K562 (cell line): ENCODE data around the gene KDM4C. TPM values are rescaled to one million over a fixed set of nuclear protein-coding genes. Genes with fewer than 3 reads are reported as not detected.

Experiments used
- ATAC-seq: fragments of 200-7000 bp; cut with Tn5 transposase; 3 replicates; pipeline ENCODE4 v1.9.1; 2020; ENCODE audit warnings: moderate library complexity
- BruUV-seq: library from RNA; stranded (reverse); fragments of 400-500 nt; replicated peaks from 2 replicates; lab custom pipeline; 2021; lab: Mats Ljungman, UMichigan
- CTCF ChIA-PET: fragments of 300-600 bp; formaldehyde crosslinking; extraction: SDS; loops from one replicate; lab custom pipeline; 2021; ENCODE audit warnings: low intra/inter-chr PET ratio; lab: Yijun Ruan, JAX
- POLR2A ChIA-PET: fragments of 300-600, 350-650 bp; sonication (Branson Sonifier 250); formaldehyde crosslinking; extraction: SDS; loops from one replicate; lab custom pipeline; 2021; ENCODE audit warnings: antibody characterized with exemption, inconsistent platforms; lab: Yijun Ruan, JAX
- DNase-seq, 4 experiments: peaks; one replicate each; pipeline versions ENCODE4 v3.0.0 to v3.0.0-alpha.2; 2011 to 2018; ENCODE audit warnings: low spot score in 3 of 4, mixed read lengths in 3 of 4; ENCODE audit errors: extremely low read depth in 1 of 4
- FAIRE-seq: peaks from 2 replicates; lab custom pipeline; 2011; peaks lifted over from hg19 to GRCh38; lab: Jason Lieb, UNC
- H2AFZ ChIP-seq: 2 replicates; pipeline ENCODE4 v1.6.0; 2011; ENCODE audit warnings: low read depth, low read length, control low read depth, inconsistent platforms
- H3K27ac ChIP-seq: fragments of 200-600 bp; 3 replicates; pipeline ENCODE4 v1.8.0; 2011; ENCODE audit warnings: low read depth, mild to moderate bottlenecking, control low read depth, inconsistent platforms, low read length, moderate library complexity, mixed read lengths; ENCODE audit errors: extremely low read depth
- H3K27me3 ChIP-seq, 2 experiments: fragments of 300-600 bp in 1 of 2; 2 replicates in 1 of 2; 3 replicates in 1 of 2; pipeline versions ENCODE4 v1.6.0 to v1.8.0; 2011; ENCODE audit warnings: inconsistent platforms in 2 of 2, low read length in 2 of 2, mild to moderate bottlenecking in 1 of 2, mixed read lengths in 1 of 2, moderate library complexity in 1 of 2; ENCODE audit not compliant: control insufficient read depth in 2 of 2, insufficient read depth in 2 of 2
- H3K36me3 ChIP-seq: fragments of 300-600 bp; 3 replicates; pipeline ENCODE4 v1.8.0; 2011; ENCODE audit warnings: mild to moderate bottlenecking, low read length, inconsistent platforms; ENCODE audit not compliant: control insufficient read depth, insufficient read depth
- H3K4me1 ChIP-seq, 2 experiments: fragments of 200-600 bp in 1 of 2; replicated peaks in 1 of 2; 2 replicates in 1 of 2; 3 replicates in 1 of 2; pipeline versions ENCODE4 v1.5.1 to v1.8.0; 2011; ENCODE audit warnings: inconsistent platforms in 2 of 2, low read length in 2 of 2, mild to moderate bottlenecking in 1 of 2, mixed read lengths in 1 of 2, moderate library complexity in 1 of 2; ENCODE audit not compliant: control insufficient read depth in 2 of 2, insufficient read depth in 2 of 2
- H3K4me2 ChIP-seq: 2 replicates; pipeline ENCODE4 v1.6.1; 2011; ENCODE audit warnings: low read length, control low read depth, inconsistent platforms, mixed read lengths; ENCODE audit not compliant: insufficient read depth
- H3K4me3 ChIP-seq: fragments of 200-600 bp; sonication (generic), shearing (Covaris generic); 2 replicates; pipeline ENCODE4 v1.5.1; 2016; ENCODE audit warnings: control low read depth, inconsistent platforms
- H3K79me2 ChIP-seq: fragments of 200-600 bp; 3 replicates; pipeline ENCODE4 v1.8.0; 2011; ENCODE audit warnings: low read length, inconsistent platforms; ENCODE audit not compliant: control insufficient read depth, insufficient read depth
- H3K9ac ChIP-seq, 2 experiments: 2 replicates each; pipeline versions ENCODE4 v1.6.0 to v1.6.1; 2011; ENCODE audit warnings: low read depth in 2 of 2, low read length in 2 of 2, control low read depth in 1 of 2, inconsistent platforms in 1 of 2, mild to moderate bottlenecking in 1 of 2, mixed read lengths in 1 of 2; ENCODE audit not compliant: insufficient read depth in 1 of 2
- H3K9me1 ChIP-seq: one replicate; pipeline ENCODE4 v1.6.0; 2011; ENCODE audit warnings: inconsistent platforms, mild to moderate bottlenecking, low read length, moderate library complexity; ENCODE audit not compliant: control insufficient read depth, insufficient read depth
- H3K9me3 ChIP-seq: replicated peaks from 2 replicates; pipeline ENCODE4 v1.5.1; 2011; ENCODE audit warnings: low read depth, low read length, inconsistent platforms; ENCODE audit not compliant: control insufficient read depth, insufficient read depth
- H4K20me1 ChIP-seq: replicated peaks from 2 replicates; pipeline ENCODE4 v1.6.1; 2011; ENCODE audit warnings: low read length, inconsistent platforms, mixed read lengths; ENCODE audit not compliant: control insufficient read depth, insufficient read depth
- ARID4B ChIP-seq: sonication (generic); formaldehyde crosslinking; IDR thresholded peaks from 2 replicates; pipeline ENCODE4 v1.8.0; 2022; ENCODE audit warnings: mild to moderate bottlenecking, missing genetic modification reagents
- BRD9 ChIP-seq: fragments of 450-650 bp; IDR thresholded peaks from 2 replicates; pipeline ENCODE4 v1.6.1; 2018; ENCODE audit warnings: low read depth; ENCODE audit not compliant: partially characterized antibody
- ETV6 ChIP-seq, 3 experiments: fragments of 150-350 bp in 1 of 3; sonication (generic) in 1 of 3; formaldehyde crosslinking in 1 of 3; IDR thresholded peaks; 2 replicates each; pipeline versions ENCODE4 v1.6.1 to v1.8.0; 2014 to 2022; ENCODE audit warnings: borderline replicate concordance in 2 of 3, low read depth in 2 of 3, antibody characterized with exemption in 1 of 3, low read length in 1 of 3, mild to moderate bottlenecking in 1 of 3, missing genetic modification reagents in 1 of 3
- HDAC3 ChIP-seq: fragments of 450-650 bp; IDR thresholded peaks from 2 replicates; pipeline ENCODE4 v1.6.1; 2018; ENCODE audit warnings: borderline replicate concordance, mild to moderate bottlenecking, moderate library complexity; ENCODE audit not compliant: partially characterized antibody
- HOMEZ ChIP-seq: fragments of 250-450 bp; sonication (Bioruptor Pico); IDR thresholded peaks from 2 replicates; pipeline ENCODE4 v1.4.0; 2020; ENCODE audit warnings: mild to moderate bottlenecking, moderate library complexity
- SMAD1 ChIP-seq: fragments of 150-350 bp; IDR thresholded peaks from 2 replicates; pipeline ENCODE4 v1.6.1; 2014; ENCODE audit warnings: low read length, low read depth; ENCODE audit not compliant: partially characterized antibody
- TAF7 ChIP-seq: fragments of 450-650 bp; IDR thresholded peaks from 2 replicates; pipeline ENCODE4 v1.6.1; 2016; ENCODE audit warnings: missing genetic modification characterization, missing compliant biosample characterization
- ZC3H8 ChIP-seq: fragments of 450-650 bp; IDR thresholded peaks from 2 replicates; pipeline ENCODE4 v1.6.1; 2017
- ZNF239 ChIP-seq: fragments of 250-450 bp; sonication (Bioruptor Pico); IDR thresholded peaks from 2 replicates; pipeline ENCODE4 v1.4.0; 2020; ENCODE audit warnings: mild to moderate bottlenecking
- ZNF280B ChIP-seq: fragments of 250-450 bp; sonication (Bioruptor Pico); IDR thresholded peaks from 2 replicates; pipeline ENCODE4 v1.5.1; 2021; ENCODE audit warnings: mild to moderate bottlenecking
- ZNF699 ChIP-seq: fragments of 250-450 bp; sonication (Bioruptor Pico); IDR thresholded peaks from 2 replicates; pipeline ENCODE4 v1.8.0; 2021; ENCODE audit warnings: mild to moderate bottlenecking, moderate library complexity; ENCODE audit not compliant: insufficient replicate concordance
- WGBS: fragments of 100-300 bp; shearing (Covaris generic); methylation state at CpG from one replicate; pipeline ENCODE4 v1.1.6; 2016; ENCODE audit warnings: low coverage, mixed read lengths; ENCODE audit not compliant: insufficient coverage; ENCODE audit errors: missing lambda C conversion rate; 5-methylcytosine and 5-hydroxymethylcytosine counted together
- in situ Hi-C: fragments of 300-500 bp; cut with MboI; formaldehyde crosslinking; loops from 4 replicates; pipeline ENCODE4 v1.15.0; 2018; ENCODE audit warnings: inconsistent platforms, mixed read lengths
- intact Hi-C: fragments of 100-400 bp; cut with micrococcal nuclease; formaldehyde crosslinking; loops from 2 replicates; pipeline ENCODE4 v1.14.2; 2022
- polyA plus RNA-seq, 8 experiments: library from polyadenylated mRNA; depleted of rRNA in 4 of 8; stranded (reverse) in 5 of 8; unstranded in 3 of 8; fragments of >200 nt; fragmentation: Nextera tagmentation in 2 of 8; fragmentation: Illumina TruSeq in 1 of 8; extraction: Ambion mirVana in 2 of 8; extraction: Trizol in 1 of 8; gene quantifications; 2 replicates each; pipeline versions ENCODE4 v1.2.1 to v1.2.3, GENCODE V29; 2011 to 2014; ENCODE audit warnings: inconsistent platforms in 1 of 8, missing spikeins in 1 of 8
- total RNA-seq, 7 experiments: library from RNA; depleted of rRNA in 6 of 7; stranded (reverse); fragments of >200 nt in 6 of 7; fragmentation: Illumina TruSeq in 2 of 7; extraction: Trizol in 2 of 7; gene quantifications; 2 replicates each; pipeline versions ENCODE4 v1.2.1 to v1.2.3, GENCODE V29; 2011 to 2021; ENCODE audit warnings: low replicate concordance in 1 of 7
- TF ChIP-seq, protein P1 (sequence below): fragments of 250-450 bp; sonication (Bioruptor Pico); IDR thresholded peaks from 2 replicates; pipeline ENCODE4 v1.8.0; 2021; ENCODE audit warnings: mild to moderate bottlenecking, moderate library complexity

Gene KDM4C
- total and polyA plus RNA-seq, 9 of the 15 experiments (the other 6 are each of a cell fraction or from before 2014, with no cell fraction given), result 5.4 to 17.0 (median 12.6) TPM

DNA sequence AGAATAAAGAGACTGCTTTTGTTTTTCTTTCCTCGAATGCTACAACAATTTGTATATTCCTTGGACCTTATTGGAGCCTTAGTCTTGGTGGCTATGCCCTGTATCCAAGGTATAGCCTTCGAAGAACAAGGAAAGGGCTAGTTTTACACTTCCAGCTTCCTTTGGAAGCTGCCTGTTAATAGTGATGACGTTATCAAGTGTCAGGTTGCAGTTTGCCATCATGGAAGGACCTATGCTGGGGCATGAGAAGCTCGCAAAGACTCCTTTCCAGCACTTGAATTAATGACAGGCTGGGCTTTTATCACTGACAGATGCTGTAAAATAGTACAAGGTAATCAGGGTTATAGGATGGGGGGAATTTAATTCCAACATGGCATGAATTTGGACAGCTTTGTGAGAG lies 157.9 kb downstream of the KDM4C start:
- H4K20me1 ChIP-seq, result no peaks in the 10 kb centered on the region
- H3K27me3 ChIP-seq, result no peaks in the 10 kb centered on the region
- H3K36me3 ChIP-seq, result no peaks in the 10 kb centered on the region
- no peak overlapping the region for H3K4me3 ChIP-seq
- no peaks in the 10 kb centered on the region for H3K9me3 ChIP-seq
- no peak overlapping the region for H2AFZ ChIP-seq
- FAIRE-seq, result no peak
- no TSS peak for BruUV-seq
- no peak for DNase-seq
- H3K9me1 ChIP-seq, result no peaks in the 10 kb centered on the region
- no peak overlapping the region for H3K9ac ChIP-seq
- intact Hi-C loops (no loop called here), in situ Hi-C loops (loop anchor here (25.0 kb wide), 1 partner anchor 272 kb away; no protein-coding TSS in a partner anchor)
- no peak overlapping the region for H3K4me2 ChIP-seq
- POLR2A ChIA-PET, result interaction anchor here (1.4 kb wide), 1 partner anchor 11 kb away, joined by 3 read pairs; no protein-coding TSS in a partner anchor
- no peaks in the 10 kb centered on the region; a peak in 2 of 5 replicates for H3K4me1 ChIP-seq
- no peaks in the 10 kb centered on the region; the same call in 2 of the 3 replicates for H3K79me2 ChIP-seq
- CTCF ChIA-PET, result no interaction called here
- H3K27ac ChIP-seq, result no peak overlapping the region
- no peak for ATAC-seq
- 36% methylated on average over 4 of the region's 4 CpGs for WGBS
- TF ChIP-seq HDAC3 (no peak), ZC3H8 (no peak), BRD9 (no peak), ZNF699 (CRISPR knock-in tag) (no peak), ZNF280B (CRISPR knock-in tag) (no peak), ZNF239 (CRISPR knock-in tag) (no peak), ARID4B (CRISPR knock-in tag) (no peak), TAF7 (tag) (no peak), ETV6 (IDR thresholded peaks at IDR 0.05; ENCODE audit: borderline replicate concordance in 1 of 2, low read depth in 2 of 2, low read length in 1 of 2) (no peak), ETV6 (CRISPR knock-in tag; IDR thresholded peaks at IDR 0.05; ENCODE audit: borderline replicate concordance) (no peak), SMAD1 (no peak), HOMEZ (CRISPR knock-in tag) (no peak)
- TF ChIP-seq, protein P1, sequence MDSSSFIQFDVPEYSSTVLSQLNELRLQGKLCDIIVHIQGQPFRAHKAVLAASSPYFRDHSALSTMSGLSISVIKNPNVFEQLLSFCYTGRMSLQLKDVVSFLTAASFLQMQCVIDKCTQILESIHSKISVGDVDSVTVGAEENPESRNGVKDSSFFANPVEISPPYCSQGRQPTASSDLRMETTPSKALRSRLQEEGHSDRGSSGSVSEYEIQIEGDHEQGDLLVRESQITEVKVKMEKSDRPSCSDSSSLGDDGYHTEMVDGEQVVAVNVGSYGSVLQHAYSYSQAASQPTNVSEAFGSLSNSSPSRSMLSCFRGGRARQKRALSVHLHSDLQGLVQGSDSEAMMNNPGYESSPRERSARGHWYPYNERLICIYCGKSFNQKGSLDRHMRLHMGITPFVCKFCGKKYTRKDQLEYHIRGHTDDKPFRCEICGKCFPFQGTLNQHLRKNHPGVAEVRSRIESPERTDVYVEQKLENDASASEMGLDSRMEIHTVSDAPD (CRISPR knock-in tag), result no peak
